GM10248 (cell line): Measurements from ENCODE around the gene IGFL4.
A peak's percentile ranks its signal among the peaks of the same experiment; 100 is the strongest.

ENCODE experiments used
- CTCF ChIA-PET: fragments of 300-600 bp; sonication (Branson Sonifier 250); formaldehyde crosslinking; extraction: SDS; loops from one replicate; lab custom pipeline; 2021; ENCODE audit warnings: antibody characterized with exemption; lab: Yijun Ruan, JAX
- POLR2A ChIA-PET: fragments of 350-650 bp; sonication (Branson Sonifier 250); formaldehyde crosslinking; extraction: SDS; loops from one replicate; lab custom pipeline; 2020; ENCODE audit warnings: antibody characterized with exemption; lab: Yijun Ruan, JAX
- DNase-seq: peaks from one replicate; pipeline ENCODE4 v3.0.0; 2012; ENCODE audit errors: extremely low spot score
- CTCF ChIP-seq: IDR thresholded peaks from 2 replicates; pipeline ENCODE4 v1.5.1; 2012; ENCODE audit warnings: mild to moderate bottlenecking, low read depth; ENCODE audit errors: extremely low read depth, missing control alignments, control extremely low read depth

Gene IGFL4

DNA sequence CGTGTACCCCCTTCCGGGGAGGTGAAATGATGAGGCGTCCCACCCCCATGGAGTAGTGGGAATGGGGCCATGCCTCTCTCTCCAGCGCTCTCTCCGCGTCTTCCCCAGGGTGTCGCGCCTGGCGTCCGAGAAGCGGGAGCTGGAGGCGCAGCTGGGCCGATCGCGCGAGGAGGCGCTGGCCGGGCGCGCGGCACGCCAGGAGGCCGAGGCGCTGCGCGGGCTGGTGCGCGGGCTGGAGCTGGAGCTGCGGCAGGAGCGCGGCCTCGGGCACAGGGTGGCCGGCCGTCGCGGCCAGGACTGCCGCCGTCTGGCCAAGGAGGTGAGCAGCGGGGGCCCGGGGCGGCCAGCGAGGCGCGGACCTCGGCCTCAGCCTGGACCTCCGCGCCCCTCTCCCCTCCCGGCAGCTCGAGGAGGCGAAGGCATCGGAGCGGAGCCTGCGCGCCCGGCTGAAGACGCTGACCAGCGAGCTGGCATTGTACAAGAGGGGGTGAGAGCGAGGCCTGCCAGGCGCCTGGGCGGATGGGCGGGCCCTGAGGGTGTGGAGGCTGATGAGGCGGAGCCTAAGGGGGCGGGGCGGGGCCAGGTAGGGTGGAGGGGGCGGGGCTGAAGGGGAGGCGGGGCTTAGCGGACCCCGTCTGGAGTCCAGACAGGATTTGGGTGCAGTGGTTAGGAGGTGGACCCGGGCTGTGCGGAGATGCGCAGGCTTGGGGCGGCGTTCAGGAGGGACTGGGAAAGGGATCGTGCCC, 25.7 kb downstream of the IGFL4 start:
- TF ChIP-seq CTCF = no peak
- POLR2A ChIA-PET = no interaction called here
- peak; percentile 79 for DNase-seq
- CTCF ChIA-PET = interaction anchor here (1.0 kb wide), 1 partner anchor 249 kb away, joined by 5 read pairs; no protein-coding TSS in a partner anchor

- DNase-seq = no peak
- CTCF ChIA-PET = interaction anchor here (1.0 kb wide), 1 partner anchor 250 kb away, joined by 5 read pairs; no protein-coding TSS in a partner anchor
- POLR2A ChIA-PET = no interaction called here
- no peak for TF ChIP-seq CTCF
Measured at GRCh38 chr19:46014534-46014933, 26.3 kb downstream of the IGFL4 start.

- POLR2A ChIA-PET = no interaction called here
- CTCF ChIA-PET = interaction anchor here (0.6 to 2.0 kb wide), 16 partner anchors 9 to 260 kb away, joined by 3 to 20 read pairs (median 3); partner anchors contain the start of gene CCDC61
- DNase-seq = peak; percentile 75
- peak; percentile 80 for TF ChIP-seq CTCF
Measured at GRCh38 chr19:46009530-46010510, 31.0 kb downstream of the IGFL4 start.

- no peak for TF ChIP-seq CTCF
- ChIA-PET POLR2A (no interaction called here), CTCF (interaction anchor here (1.0 to 1.6 kb wide), 3 partner anchors 10 to 595 kb away, joined by 3 to 4 read pairs (median 4); partner anchors contain the start of gene CALM3)
- DNase-seq = no peak
Measured at GRCh38 chr19:46006411-46006810, 34.4 kb downstream of the IGFL4 start.

DNA sequence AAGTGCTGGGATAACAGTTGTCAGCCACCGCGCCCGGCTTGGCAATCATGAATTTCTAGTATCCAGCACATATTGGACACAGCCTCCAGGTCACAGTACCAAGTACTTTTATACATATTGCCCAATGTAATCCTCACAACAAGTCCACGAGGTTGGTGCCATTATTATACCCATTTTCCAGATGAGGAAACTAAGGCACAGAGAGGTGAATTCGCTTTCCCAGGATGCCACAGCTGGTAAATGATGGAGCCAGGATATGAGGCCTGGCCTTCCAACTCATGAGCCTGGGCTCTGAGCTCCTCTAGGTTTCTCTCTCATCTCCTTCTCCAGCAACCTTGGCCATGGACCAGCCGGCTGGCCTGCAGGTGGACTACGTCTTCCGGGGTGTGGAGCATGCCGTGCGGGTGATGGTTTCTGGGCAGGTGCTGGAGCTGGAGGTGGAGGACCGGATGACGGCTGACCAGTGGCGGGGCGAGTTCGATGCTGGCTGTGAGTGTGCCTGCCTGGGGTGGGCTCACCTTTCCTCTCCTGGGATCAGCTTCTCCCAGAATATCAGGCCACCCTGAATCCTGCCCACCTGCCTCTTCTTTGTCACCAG, 38.0 kb downstream of the IGFL4 start:
- ChIA-PET POLR2A (interaction anchor here (0.5 kb wide), 1 partner anchor 233 kb away, joined by 8 read pairs; the partner anchor contains the start of gene SIX5), CTCF (interaction anchor here (1.3 to 3.8 kb wide), 3 partner anchors 7 to 138 kb away, joined by 3 to 19 read pairs (median 4); no protein-coding TSS in a partner anchor)
- DNase-seq = no peak
- no peak for TF ChIP-seq CTCF
